ENCODE data around the gene LCOR.

DNA sequence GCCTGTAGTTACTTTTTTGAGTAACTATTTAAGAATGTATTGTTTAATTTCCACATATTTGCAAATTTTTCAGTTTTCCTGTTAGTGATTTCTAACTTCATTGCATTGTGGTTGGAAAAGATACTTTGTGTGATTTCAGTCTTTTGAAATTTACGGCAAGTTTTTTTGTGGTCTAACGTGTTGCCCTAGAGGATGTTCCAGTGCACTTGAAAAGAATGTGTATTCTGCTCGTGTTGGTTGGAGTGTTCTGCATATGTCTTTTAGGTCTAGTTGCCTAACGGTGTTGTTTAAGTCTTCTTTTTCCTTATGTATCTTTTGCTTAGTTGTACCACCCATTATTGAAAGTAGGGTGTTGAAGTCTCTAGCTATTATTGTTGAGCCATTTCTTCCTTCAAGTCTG lies 59.7 kb downstream of the LCOR start:
- TF ChIP-seq CTCF (IDR thresholded peaks at IDR 0.05): no peak
- TF ChIP-seq POLR2A (IDR thresholded peaks at IDR 0.05): no peak

Data from heart left ventricle (tissue), 13 donors.